NK-92 (cell line): ENCODE results near the gene GDE1.

Experiments
- DNase-seq: peaks from one replicate; lab custom pipeline; 2025; ENCODE audit not compliant: unreplicated experiment; lab: John Stamatoyannopoulos, UW

Gene GDE1

DNA sequence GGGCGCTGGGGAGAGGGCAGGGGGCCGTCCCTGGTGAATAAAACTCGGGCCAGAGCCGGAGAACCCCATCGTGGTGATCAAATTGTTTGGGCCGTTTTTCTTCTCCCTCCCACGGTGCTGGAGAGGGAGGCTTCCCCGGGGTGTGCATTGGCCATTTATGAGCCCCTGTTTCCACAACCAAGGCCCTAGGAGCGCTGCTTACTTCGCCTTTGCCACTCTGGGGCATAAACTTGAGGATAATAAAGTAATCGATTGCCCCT lies 2.4 kb upstream of the GDE1 start:
- DNase-seq: no peak

DNA sequence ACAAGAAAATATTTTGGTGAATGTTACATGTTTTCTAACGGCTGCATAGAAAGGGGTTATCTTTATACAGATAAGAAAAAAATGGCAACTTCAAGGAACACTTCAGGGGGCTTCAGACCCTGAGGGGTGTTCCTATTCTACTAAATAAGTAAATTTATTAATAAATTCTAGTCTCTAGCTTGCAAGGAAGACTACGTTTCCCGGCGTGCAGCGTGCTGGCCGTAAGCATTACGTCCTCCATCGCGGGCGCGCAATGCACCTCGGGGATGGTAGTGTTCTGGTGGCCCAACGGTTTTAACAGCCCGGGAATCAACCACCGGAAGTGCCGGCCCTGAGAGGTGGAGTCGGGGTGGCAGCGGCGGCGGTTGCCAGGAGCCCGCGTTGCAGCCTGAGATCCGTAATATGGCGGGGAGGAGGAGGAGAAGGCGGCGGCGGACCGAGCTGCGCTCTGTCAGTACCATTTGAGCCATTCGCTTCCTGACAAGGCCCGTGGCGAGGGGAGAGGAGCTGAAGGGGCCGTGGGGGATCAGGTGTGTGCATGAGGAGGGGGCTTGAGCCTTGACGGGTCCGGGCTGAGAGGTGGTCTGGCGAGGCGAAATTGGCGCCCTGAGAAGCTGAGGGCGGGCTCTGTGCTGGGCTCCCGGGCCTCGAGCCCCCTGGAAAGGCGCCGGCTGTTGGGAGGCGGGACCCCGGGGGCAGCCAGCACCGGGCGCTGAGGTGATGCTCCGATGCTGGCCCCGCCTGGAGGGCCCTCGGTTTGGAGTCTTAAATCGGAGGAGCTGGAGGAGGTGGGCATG lies 1.9 kb upstream of the GDE1 start, which contains the start of gene CCP110:
Gene CCP110 (plus strand): TSS at position 384 of the 797 bp plus-strand sequence. CDS start 3,940 bp downstream, outside the sequence.
- peak; percentile 75 for DNase-seq

DNA sequence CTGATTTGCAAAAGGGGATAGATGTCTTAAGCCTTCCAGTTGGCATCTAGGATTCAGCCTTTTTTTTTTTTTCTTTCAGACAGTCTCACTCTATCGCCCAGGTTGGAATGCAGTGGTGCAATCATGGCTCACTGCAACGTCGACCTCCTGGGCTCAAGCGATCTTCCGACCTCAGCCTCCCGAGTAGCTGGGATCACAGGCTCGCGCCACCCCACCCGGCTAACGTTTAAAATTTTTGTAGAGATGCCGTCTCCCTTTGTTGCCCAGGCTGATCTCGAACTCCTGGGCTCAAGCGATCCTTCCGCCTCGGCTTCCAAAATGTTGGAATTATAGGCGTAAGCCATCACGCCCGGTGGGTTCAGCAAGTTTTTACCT lies 1.3 kb upstream of the GDE1 start:
- DNase-seq: no peak

DNA sequence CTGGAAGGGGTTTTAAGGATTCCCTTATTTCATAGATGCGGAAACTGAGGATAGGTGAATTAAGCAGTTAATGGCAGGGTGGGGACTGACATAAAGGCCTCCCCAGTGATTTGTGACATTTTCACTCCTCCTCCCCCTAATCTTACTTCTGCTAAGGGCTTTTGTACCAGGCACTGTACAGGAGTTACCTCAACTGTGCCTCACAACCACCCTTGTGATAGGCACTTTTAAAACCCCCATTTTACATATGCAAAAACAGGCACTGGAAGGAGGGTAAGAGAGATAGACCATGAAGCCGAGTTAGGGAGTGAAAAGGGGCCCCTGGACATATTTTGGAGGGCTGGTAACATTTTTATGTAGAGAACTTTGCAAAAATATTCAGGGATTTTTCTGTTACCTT lies 862 bp upstream of the GDE1 start:
- no peak for DNase-seq

DNA sequence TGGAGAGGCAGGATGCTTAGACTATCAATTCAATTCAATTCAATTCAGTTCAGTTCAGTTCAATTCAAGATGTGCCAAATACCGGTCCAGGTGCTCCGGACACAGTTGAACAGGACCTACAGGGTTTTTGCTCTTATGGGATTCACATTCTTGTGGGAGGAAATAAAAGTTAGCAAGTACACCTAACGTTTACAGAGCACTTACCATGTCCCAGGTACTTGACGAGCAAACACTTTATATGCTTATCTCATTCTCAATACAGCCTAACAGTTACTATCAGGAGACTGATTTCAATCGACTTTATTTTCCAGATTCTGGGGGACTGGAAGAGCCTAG lies 467 bp upstream of the GDE1 start:
- DNase-seq: no peak

DNA sequence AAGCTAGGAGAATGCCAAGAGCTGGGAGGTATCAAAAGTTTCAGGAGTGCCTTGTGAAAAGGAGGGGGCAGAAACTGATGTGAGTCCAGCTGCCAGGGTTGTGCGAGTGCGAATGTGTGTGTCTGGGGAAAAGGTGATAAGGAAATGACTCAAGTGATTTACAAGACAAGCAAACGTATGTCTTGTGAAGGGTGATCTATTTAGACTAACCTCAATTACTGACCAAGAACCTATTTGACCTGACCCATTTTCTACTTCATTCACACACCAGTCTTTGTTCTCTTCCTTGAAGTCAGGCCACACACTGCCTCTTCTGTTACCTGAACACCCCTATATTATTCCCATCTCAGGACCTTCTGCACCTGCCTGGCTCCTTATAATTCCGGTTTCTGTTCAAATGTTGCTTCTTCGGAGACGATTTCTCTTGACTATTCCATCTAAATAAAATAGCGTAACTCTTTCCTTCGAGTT lies 1.0 kb downstream of the GDE1 start:
- DNase-seq: no peak

DNA sequence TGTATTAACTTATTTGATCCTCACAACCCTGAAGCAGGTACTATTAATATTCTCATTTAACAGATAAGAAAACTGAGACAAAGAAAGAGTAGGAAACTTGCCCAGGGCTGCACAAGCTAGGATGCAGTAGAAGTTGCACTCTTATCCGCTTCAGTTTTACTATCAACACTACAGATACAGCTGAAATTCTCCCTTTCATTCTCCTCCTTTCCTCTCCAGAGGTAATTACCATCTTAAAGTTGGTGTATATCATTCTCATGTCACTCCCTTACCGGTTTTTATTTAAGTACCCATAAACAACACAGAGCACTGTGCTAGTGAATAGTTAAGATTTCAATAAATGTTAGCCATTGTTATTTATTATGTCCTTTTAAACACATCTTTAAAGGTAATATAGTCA lies 3.5 kb downstream of the GDE1 start:
- DNase-seq: no peak

DNA sequence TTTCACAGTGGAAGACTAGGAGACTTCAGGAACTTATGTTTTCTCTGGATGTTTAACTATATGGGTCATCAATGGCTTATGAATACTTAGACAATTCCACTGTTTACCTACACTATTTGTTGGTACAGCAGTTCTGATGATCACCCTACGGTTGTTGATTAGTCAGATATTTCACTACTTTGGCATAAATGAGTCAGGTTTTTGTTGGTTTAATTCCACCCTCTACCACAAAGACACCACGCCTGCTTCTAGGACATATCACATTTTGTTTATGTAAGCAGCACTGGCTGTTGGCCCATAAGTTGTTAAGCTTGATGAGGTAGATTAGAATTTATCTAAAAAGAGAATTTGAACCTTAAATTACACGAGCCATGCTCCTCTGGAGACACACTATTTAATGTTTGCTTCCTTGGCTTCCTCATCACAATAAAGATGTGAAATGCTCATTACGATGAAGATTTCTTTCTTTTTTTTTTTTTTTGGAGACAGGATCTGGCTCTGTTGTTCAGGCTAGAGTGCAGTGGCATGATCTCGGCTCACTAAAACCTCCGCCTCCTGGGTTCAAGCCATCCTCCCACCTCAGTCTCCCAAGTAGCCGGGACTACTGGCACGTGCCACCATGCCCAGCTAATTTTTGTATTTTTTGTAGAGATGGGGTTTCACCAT lies 4.3 kb downstream of the GDE1 start:
- DNase-seq: no peak

DNA sequence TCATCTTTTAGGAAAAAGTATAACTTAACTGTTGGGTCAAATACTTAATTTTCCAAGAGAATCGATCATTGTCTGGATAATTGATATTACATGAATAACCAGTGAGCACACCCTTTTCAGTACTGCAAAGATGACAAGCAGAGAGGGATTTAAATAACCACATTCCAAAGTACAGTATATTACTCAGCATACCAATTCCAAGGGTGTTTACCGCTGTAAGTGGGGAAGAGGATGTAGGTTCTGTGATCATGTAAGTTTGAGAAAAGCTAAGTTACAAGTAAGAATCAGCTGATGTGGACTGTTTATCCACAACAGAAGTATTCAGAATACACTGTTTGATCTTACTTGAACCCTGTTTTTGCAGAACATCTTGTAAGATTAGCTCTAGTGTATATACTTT lies 6.1 kb downstream of the GDE1 start:
- no peak for DNase-seq

DNA sequence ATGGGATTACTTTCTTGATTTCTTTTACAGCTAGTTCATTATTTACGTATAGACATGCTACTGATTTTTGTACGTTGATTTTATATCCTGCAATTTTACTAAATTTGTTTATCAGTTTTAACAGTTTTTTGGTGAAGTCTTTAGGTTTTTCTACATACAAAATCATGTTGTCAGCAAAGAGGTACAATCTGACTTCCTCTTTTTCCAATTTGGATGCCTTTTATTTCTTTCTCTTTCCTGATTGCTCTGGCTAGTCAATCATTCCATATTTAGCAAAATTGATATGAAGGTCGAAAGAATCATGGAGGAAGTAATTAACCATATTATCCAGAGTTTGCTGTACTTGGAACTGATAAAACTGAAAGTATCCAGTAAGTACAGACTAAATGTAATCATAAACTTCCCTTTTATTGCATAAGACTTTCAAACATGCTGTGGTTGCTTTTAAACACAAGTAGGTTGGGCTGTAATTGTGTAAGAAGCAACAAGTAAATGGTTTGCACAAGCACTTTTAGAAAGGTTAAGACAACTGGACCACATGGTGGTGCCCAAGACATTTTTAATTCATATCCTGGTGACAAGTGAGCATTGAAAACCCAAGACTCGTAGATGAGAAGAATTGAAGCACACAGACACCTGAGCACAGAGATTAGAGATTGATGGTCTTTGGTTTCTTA lies 8.4 kb downstream of the GDE1 start:
- DNase-seq: no peak

DNA sequence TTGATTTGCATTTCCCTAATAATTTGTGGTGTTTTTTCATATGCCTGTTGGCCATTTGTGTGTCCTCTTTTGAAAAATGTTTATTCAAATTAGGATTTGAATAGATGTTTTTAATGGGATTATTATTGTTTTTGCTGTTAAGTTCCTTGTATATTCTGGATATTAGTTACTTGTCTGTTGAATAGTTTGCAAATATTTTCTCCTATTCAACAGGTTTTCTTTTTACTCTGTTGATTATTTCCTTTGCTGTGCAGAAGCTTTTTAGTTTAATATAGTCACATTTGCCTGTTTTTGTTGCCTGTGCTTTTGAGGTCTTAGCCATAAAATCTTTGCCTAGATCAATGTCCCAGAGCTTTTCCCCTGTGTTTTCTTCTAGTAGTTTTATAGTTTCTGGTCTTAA lies 9.6 kb downstream of the GDE1 start:
- no peak for DNase-seq

DNA sequence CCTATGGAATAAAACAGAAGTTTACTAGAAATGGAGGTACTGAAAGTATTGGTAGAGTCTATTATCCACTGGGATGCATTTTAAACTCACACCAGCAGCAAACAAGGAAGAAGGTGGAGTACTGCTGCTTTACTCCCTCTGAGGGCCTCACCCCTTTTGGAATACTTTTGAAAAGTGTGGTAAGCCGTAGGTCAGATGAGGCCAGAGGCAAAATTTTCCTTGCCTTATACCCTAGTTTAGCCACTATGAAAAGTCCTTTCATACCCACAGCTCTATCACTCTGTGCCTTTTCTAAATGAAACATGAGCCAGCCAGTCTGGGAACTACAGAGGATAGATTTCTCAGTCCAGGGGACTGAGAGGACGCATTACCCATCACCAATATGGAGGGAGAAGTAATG lies 14.0 kb downstream of the GDE1 start:
- DNase-seq: no peak

DNA sequence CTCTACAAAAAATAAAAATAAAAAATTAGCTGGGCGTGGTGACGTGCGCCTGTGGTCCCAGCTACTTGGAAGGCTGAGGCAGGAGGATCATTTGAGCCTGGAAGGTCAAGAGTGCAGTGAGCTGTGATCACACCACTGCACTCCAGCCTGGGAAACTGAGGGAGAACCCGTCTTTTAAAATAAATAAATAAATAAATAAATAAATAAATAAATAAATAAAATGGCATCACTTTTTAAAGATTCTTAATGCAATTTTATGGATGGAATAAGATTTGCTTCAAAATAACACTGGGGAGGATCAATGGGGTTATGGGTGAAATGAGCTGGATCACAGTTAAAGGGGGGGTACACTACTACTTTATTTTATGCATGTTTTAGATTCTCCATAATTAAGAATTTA lies 14.9 kb downstream of the GDE1 start:
- no peak for DNase-seq

DNA sequence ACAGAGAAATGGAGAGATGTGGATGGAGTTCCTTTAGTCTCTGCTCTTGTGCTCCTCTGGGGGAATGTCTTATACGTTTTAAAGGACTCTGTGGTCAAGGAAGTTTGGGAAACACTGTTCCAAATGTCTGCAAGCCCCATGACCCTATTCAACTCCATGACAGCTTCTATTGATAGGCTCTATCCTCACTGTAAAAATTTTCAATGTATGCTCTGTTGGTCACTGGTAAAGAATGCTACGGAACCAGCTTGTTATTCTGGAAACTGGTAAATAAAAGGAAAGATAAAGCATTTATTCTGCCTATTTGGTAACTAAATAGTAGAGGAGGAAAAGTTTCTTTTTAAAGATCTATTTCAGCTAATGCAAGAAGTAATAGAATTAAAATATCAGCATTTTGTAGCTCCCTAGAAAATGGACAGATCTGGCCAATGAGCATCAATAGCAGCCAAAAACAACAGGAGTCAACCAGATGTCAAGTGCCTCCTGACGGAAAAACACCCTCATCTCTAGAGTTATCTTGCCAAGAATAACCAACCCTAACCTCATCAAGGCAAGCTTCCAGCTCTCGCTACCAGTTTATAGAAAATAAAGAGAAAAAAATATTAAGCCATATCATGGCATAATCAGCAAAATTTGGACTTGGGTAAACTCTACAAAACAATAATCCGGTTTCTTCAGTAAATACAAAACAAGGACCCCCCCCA lies 16.1 kb downstream of the GDE1 start:
- no peak for DNase-seq

DNA sequence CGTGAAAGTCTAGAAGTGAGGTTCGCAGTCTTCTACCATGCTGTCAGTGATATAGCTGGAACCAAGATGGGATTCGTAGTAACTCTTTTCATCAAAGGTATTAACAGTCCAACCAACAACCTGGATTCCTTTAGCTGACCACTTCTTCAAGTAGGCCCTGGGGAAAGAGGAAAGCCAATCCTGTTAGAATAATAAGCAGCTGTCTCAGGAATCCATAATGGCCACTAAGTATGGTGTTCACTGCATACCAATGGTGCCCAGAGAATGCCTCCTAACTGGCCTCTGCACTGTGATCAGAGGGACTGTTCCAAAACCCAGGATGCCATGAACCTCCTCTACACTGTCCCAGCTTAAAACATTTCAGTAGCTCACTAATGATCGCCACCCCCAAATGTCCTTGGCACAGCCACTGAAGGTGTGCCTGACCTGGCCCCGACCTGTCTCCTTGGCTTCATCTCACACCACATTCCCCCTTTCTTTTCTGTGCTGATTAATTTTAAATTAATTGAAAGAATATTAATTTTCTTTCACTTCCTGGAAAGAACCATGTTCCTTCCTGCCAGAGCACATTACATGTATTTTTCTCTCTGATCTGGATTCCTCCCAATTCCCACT lies 18.3 kb downstream of the GDE1 start:
- DNase-seq: no peak

DNA sequence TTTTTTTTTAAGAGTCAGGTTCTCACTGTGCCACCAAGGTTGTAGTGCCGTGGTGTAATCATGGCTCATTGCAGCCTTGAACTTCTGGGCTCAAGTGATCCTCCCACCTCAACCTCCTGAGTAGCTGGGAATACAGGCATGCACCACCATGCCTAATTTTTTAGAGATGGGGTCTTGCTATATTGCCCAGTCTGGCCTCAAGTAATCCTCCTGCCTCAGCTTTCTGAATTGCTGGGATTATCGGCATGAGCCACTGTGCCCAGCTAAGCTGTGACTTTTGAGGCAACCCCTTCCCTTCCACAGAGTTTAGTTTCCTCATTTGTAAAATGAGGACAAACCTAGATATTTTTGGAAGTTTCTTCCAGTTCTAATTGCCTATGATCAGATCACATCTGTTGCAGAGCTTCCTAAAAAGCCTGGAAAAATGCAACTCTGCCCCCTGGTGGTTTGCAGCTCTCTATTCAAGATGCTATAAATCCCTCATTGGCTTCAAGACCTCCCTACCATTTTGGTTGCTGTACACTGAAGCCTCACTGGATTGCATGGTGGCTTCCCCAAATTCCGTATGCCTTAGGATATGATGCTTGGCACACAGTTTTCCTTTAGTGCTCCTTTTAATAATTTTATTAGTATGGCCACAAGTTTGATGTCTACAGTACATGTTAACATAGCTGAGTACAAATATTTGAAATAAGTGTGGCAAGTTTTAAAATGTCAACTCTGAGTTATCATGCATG lies 19.3 kb downstream of the GDE1 start:
- no peak for DNase-seq

DNA sequence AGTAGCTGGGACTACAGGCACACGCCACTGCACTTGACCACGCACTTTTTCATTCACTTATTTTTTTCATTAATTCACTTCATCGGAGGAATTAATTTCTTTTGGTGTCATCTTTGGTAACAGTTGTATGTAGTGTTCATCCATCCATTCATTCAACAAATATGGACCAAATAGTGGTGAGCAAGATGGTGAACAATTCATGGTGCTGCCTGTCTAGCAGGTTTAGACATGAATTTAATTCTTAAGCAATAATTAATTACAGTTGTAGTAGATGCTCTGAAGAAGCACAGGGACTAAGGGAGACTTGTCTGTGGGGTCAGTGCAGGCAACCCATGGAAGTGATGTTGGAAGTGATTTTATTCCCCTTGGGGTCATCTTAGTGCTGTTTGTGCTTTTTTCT lies 22.4 kb downstream of the GDE1 start:
- DNase-seq: no peak

DNA sequence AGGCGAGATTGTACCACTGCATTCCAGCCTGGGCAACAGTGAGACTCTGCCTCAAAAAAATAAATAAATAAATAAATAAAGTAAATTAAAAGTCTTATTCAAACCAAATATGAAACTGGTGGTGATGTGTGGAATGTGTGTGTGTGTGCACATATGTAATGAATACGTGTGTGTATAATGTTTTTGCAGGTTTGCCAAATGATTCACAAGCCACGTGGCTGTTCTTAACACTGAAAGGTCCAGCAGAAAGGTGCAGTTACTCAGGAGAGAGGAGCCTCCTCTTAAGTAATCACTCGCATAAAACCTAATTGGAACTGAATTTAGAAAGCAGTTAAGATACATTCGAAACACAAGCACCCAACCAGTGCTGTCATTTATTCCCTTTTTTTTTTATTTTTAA lies 22.9 kb downstream of the GDE1 start:
- no peak for DNase-seq

DNA sequence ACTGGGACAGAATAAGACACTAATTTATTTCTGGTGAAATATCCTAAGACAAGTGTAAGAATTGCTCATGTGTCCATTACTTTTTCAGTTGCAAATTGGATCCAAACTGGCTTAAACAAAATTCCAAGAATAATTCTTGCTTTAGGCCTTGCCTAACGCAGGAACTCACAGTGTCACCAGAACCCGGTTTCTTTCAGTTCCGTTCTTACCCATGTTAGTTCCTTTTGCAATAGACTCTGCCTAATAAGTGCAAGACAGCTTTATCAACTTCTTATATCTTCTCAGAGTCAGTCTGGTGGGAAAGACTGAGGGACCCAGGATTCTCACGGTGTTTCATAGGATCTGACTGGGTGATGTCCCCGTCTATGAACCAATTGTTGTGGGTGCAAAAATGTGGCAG lies 24.7 kb downstream of the GDE1 start:
- DNase-seq: no peak

DNA sequence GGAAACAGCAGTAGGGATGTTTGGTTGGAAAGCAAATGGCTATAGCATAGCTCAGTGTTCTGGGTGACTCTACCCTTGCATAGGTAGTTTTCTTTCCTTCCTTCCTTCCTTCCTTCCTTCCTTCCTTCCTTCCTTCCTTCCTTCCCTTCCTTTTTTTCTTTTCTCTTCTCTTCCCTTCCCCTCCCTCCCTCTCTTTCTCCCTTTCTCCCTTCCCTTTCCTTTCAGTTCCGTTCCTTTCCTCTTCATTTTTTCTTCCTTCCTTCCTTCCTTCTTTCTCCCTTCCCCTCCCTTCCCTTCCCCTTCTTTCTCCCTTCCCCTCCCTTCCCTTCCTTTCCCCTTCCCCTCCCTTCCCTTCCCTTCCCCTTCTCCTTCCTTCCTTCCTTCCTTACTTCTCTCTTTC lies 31.3 kb downstream of the GDE1 start:
- DNase-seq: no peak

DNA sequence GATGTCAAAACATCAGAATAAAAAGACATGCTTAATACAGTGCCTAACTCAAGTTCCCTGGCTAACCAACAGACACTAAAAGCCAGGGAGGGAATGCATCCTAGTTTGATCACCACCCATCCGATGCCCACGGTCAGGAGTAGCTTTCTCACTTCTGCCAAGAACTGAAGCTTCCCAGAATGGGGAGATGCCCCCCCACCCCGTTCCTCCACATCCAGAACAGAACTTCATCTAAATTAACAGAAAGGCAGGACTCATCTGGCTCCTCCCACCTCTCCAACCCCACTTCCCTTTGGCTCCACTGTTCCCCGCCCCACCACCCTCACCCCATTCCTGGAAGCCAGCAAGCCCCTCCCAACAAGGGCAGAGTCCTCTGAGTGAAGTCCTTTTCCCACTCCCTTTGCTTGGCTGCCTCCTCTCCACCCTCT lies 33.7 kb downstream of the GDE1 start:
- DNase-seq: no peak
